Mucosa of rectum (tissue), 2 donors: ENCODE data around the gene ERICH6B.
"Not testable (repeated sequence)": the region's sequence is repeated elsewhere in the genome, so short reads cannot be mapped to it uniquely, and the experiment has no call there.

Source experiments
- H3K27ac ChIP-seq, 2 donors: one replicate each; pipeline ENCODE4 v1.7.0; 2013; ENCODE audit warnings: inconsistent platforms in 2 of 2, low read depth in 2 of 2, low read length in 2 of 2
- H3K27me3 ChIP-seq, 2 donors: one replicate each; pipeline ENCODE4 v1.7.0; 2013; ENCODE audit warnings: low read length in 2 of 2; ENCODE audit not compliant: control insufficient read depth in 2 of 2, insufficient read depth in 2 of 2
- H3K36me3 ChIP-seq, 2 donors: one replicate each; pipeline ENCODE4 v1.7.0; 2013; ENCODE audit warnings: low read length in 2 of 2; ENCODE audit not compliant: control insufficient read depth in 2 of 2, insufficient read depth in 2 of 2
- H3K4me1 ChIP-seq, 2 donors: one replicate each; pipeline ENCODE4 v1.7.0; 2013; ENCODE audit warnings: low read length in 2 of 2, mild to moderate bottlenecking in 1 of 2; ENCODE audit not compliant: control insufficient read depth in 2 of 2, insufficient read depth in 2 of 2
- H3K4me3 ChIP-seq, 2 donors: one replicate each; pipeline ENCODE4 v1.7.0; 2013; ENCODE audit warnings: low read length in 2 of 2
- H3K9ac ChIP-seq, 2 donors: one replicate each; pipeline ENCODE4 v1.7.0; 2013; ENCODE audit warnings: low read length in 2 of 2, low read depth in 1 of 2, mild to moderate bottlenecking in 1 of 2
- H3K9me3 ChIP-seq, 2 donors: one replicate each; pipeline ENCODE4 v1.7.0; 2013; ENCODE audit warnings: low read length in 2 of 2; ENCODE audit not compliant: control insufficient read depth in 2 of 2
- donor health status: healthy.
- donor health status: Normal muscosa, but diverticular disease.

ERICH6B gene

GRCh38 chr13:45615501-45616101 lies at the start of gene ERICH6B:
Gene ERICH6B (minus strand): TSS chr13:45615739. CDS start chr13:45597005, 18,734 bp downstream.
- no peaks in the 10 kb centered on the region for H3K36me3 ChIP-seq
- H3K4me3 ChIP-seq: no peak within 1 kb of the TSS
- no peaks in the 10 kb centered on the region for H3K9me3 ChIP-seq
- no peak within 1 kb of the TSS for H3K27ac ChIP-seq
- H3K27me3 ChIP-seq: peaks cover 5 to 18% of the 10 kb centered on the region in 2 donors
- no peak within 1 kb of the TSS for H3K9ac ChIP-seq
- no peaks in the 10 kb centered on the region for H3K4me1 ChIP-seq

GRCh38 chr13:45662903-45663302 lies 47.4 kb upstream of the ERICH6B start:
- not testable (repeated sequence) for H3K36me3 ChIP-seq, H3K9me3 ChIP-seq, H3K27me3 ChIP-seq, H3K4me1 ChIP-seq, H3K4me3 ChIP-seq, H3K27ac ChIP-seq, H3K9ac ChIP-seq

- H3K9me3 ChIP-seq: no peaks in the 10 kb centered on the region
- H3K9ac ChIP-seq: no peak overlapping the region
- H3K4me3 ChIP-seq: no peak overlapping the region
- H3K4me1 ChIP-seq: no peaks in the 10 kb centered on the region
- H3K27ac ChIP-seq: no peak overlapping the region
- H3K27me3 ChIP-seq: no peaks in the 10 kb centered on the region
- no peaks in the 10 kb centered on the region for H3K36me3 ChIP-seq
These were observed 46.6 kb upstream of the ERICH6B start for GRCh38 chr13:45662162-45662561.

- H3K27ac ChIP-seq, H3K4me1 ChIP-seq, H3K9ac ChIP-seq, H3K27me3 ChIP-seq, H3K4me3 ChIP-seq, H3K9me3 ChIP-seq, H3K36me3 ChIP-seq: not testable (repeated sequence)
These were observed 44.9 kb upstream of the ERICH6B start for GRCh38 chr13:45660458-45660857.

GRCh38 chr13:45659536-45659935 lies 44.0 kb upstream of the ERICH6B start:
- Histone ChIP-seq H3K27me3 (no peaks in the 10 kb centered on the region), H3K36me3 (no peaks in the 10 kb centered on the region), H3K27ac (no peak overlapping the region), H3K9ac (no peak overlapping the region), H3K4me3 (no peak overlapping the region), H3K9me3 (no peaks in the 10 kb centered on the region), H3K4me1 (no peaks in the 10 kb centered on the region)

GRCh38 chr13:45658586-45659235 lies 43.2 kb upstream of the ERICH6B start:
- no peak overlapping the region for H3K27ac ChIP-seq
- no peak overlapping the region for H3K9ac ChIP-seq
- H3K36me3 ChIP-seq: no peaks in the 10 kb centered on the region
- no peak overlapping the region for H3K4me3 ChIP-seq
- no peaks in the 10 kb centered on the region for H3K27me3 ChIP-seq
- no peaks in the 10 kb centered on the region for H3K4me1 ChIP-seq
- H3K9me3 ChIP-seq: no peaks in the 10 kb centered on the region

- Histone ChIP-seq H3K4me1 (no peaks in the 10 kb centered on the region), H3K9me3 (no peaks in the 10 kb centered on the region), H3K4me3 (no peak overlapping the region), H3K9ac (no peak overlapping the region), H3K27me3 (no peaks in the 10 kb centered on the region), H3K27ac (no peak overlapping the region), H3K36me3 (no peaks in the 10 kb centered on the region)
These were observed 39.3 kb upstream of the ERICH6B start for GRCh38 chr13:45654633-45655349.

GRCh38 chr13:45645263-45645662 lies 29.7 kb upstream of the ERICH6B start:
- H3K27ac ChIP-seq, H3K9me3 ChIP-seq, H3K27me3 ChIP-seq, H3K4me1 ChIP-seq, H3K4me3 ChIP-seq, H3K9ac ChIP-seq, H3K36me3 ChIP-seq: not testable (repeated sequence)

- H3K27ac ChIP-seq, H3K9me3 ChIP-seq, H3K4me1 ChIP-seq, H3K36me3 ChIP-seq, H3K4me3 ChIP-seq, H3K27me3 ChIP-seq, H3K9ac ChIP-seq: not testable (repeated sequence)
These were observed 26.6 kb upstream of the ERICH6B start for GRCh38 chr13:45642159-45642558.

- not testable (repeated sequence) for H3K4me3 ChIP-seq, H3K9ac ChIP-seq, H3K27ac ChIP-seq, H3K27me3 ChIP-seq, H3K36me3 ChIP-seq, H3K4me1 ChIP-seq, H3K9me3 ChIP-seq
These were observed 19.8 kb upstream of the ERICH6B start for GRCh38 chr13:45635291-45635690.
